ENCODE data around the gene SEMA7A.

The SEMA7A gene

DNA sequence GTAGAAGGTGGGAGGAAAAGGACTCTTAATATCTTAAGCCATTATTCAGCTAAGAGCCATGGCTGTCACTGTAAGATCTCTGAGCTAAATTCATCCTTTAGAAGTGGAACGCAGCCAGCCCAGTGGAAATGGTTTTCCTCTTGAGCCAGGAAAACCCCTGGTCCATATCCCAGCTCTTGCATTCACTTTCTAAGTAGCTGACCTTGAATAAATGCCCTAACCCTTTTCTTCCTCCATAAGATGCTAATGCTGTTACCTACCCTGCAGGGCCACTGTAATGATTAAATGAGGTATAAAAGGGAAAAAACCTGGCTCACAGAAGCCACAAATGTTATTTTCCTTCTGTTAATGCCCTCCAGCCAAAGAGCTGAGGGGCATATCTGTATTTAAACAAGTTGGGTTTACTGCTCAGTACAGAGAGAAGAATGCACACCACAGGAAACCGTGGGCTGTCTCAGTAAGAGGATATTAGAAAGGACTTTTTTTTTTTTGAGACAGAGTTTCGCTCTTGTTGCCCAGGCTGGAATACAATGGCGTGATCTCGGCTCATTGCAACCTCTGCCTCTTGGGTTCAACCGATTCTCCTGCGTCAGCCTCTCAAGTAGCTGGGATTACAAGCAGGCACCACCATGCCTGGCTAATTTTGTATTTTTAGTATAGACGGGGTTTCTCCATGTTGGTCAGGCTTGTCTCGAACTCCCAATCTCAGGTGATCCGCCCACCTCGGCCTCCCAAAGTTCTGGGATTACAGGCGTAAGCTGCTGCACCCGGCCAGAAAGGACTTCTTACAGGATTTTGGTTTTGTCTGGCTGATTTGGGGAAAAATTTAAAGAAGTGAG is 20.4 kb upstream of the SEMA7A start:
- DNase-seq (ENCODE audit: low read depth in 2 of 2, low spot score in 1 of 2): no peak

DNA sequence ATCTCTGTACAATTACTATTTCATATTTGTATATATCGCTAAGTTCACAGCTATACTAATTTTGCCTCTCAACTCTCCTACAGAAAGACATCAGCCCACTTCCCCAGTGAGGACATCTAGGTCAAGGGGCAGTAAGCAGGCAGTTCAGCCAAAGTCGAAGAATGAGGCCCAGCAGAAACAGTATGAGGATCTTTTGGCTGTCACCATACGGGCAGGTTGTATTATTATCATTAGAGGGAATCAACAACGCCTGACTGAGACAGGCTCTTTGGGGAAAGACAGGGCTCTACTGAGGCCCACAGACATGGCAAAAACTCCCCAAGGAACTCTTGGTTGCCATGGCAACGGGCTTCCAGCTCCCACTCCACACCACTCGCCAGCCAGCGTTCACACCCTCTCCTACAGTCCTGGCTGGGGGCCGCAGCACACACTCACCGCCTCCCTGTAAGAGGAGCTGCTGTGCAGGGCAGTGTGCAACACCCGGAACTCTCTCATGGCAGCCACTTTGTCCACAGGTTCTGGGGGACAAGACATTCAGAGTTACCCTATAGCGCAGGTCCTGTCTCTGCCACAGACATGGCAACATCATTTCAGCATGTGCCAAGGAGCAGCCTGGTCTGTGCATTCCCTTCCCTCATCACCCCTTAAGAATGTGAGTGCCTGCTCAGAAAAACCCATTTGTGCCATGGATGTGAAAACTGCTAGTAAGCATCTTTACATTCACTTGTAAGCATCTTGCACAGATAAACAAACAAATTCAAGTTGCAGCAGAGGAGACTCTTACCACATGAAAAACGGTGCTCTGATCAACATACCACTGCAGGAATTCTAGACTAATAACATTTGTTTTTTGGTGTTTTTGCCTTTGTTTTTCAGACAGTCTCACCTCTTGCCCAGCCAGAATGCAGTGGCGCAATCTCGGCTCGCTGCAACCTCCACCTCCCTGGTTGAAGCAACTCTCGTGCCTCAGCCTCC is 18.4 kb upstream of the SEMA7A start:
- no peak for DNase-seq (ENCODE audit: low read depth in 2 of 2, low spot score in 1 of 2)

GRCh38 chr15:74451322-74451721 is 17.6 kb upstream of the SEMA7A start:
- no peak for DNase-seq (ENCODE audit: low read depth in 2 of 2, low spot score in 1 of 2)

- DNase-seq (ENCODE audit: low read depth in 2 of 2, low spot score in 1 of 2): no peak
Measured at GRCh38 chr15:74449643-74450205, 16.0 kb upstream of the SEMA7A start.

DNA sequence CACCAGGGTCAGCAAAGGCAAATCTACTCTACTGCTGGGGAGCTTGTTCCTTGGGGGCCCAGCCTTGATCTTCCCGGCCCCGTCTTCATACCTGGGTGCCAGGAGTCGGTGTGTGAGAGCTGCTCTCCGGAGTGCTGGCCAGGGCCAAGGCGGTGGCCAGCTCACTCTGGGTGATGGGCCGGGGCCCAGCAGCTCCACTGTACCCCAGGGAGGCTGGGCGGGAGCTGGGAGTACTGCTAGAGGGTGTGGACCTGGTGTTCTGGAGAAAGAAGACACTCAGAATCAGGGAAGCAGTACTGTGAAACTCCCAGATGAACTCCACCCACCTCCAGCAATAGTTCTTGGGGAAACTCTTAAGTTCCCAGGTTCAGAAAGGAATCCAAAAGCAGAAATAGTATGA is 15.3 kb upstream of the SEMA7A start:
- no peak for DNase-seq (ENCODE audit: low read depth in 2 of 2, low spot score in 1 of 2)

DNA sequence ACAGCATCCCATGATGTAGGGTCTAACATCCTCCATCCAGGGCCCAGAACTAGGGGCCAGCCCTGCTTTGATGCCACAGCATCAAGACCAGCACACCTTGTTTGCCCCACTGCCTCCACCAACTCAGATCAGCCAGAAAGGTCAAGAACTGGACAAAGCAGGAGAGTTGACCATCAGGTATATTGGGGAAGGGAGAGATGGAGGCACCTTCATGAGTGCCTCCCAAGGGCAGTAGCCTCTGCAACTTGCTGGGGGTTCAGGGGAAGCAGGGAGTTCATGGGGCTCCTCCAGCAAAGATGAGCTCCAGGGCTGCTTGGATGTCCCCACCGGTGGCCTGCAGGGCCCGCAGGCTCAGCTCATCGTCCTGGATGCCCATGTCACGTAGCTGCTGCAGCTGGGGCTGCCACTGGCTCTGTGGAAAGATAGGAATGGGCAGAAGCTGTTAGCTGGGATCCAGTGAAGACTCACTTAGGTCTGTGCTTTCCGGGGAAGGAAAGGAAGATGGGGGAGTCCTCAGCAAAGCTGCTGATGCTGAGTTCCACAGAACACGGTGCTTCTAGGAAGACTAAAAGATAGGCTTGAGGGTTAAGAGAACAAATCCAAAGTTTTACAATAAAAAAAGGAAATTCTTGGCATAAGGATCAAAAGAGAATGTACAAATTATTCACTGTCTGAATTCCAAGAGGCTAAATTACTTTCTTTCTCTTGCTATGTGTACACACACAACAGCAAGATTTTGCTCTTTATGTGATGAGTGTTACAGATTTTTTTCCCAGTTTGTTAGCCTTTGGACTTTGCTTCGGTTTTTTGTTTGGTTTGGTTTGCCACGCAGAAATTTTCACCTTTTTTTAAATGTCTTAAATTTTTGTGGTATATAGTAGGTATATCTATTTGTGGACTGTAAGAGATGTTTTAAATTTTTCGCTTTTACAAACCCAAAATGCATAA is 12.3 kb upstream of the SEMA7A start:
- no peak for DNase-seq (ENCODE audit: low read depth in 2 of 2, low spot score in 1 of 2)

- no peak for DNase-seq (ENCODE audit: low read depth in 2 of 2, low spot score in 1 of 2)
Measured at GRCh38 chr15:74444106-74445062, 10.6 kb upstream of the SEMA7A start.

- no peak for DNase-seq (ENCODE audit: low read depth in 2 of 2, low spot score in 1 of 2)
Measured at GRCh38 chr15:74443100-74443909, 9.5 kb upstream of the SEMA7A start.

DNA sequence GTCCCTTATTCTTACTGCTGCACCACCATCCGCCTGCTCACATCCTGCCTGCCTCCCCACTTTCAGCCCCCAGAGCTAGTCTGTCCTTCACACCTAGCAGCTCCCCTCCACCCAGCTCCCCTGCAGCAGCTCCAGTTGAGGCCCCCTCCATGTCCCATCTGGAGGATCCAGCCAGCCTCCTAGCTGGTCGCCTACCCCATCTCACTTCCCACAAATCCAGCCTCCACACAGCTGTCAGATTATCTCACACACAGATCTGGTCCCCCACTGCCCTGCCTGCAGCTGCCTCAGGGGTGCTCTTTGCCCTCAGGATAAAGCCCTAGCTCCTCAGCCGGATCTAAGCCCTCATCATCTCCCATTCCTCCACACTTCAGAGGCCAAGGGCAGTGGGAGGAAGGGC is 8.8 kb upstream of the SEMA7A start:
- no peak for DNase-seq (ENCODE audit: low read depth in 2 of 2, low spot score in 1 of 2)

DNA sequence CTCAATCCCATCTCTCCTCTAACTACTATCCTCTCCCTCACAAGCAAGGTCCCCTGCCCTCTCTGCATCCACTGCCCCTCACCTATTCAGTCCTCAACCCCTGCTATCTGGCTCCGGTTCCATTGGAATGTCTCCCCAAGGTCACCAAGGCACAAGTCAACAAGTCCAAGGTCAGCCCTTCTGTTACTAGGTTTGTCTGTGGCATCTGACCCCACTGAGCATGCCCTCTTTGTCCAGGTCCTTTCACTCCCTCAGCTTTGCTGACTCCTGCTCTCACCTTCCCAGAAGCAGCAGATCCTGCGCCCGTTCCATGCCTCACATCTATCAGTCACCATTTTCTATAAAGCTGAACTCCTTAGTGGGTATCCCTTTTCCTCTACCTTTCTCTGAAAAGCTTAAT is 8.3 kb upstream of the SEMA7A start:
- DNase-seq (ENCODE audit: low read depth in 2 of 2, low spot score in 1 of 2): no peak

DNA sequence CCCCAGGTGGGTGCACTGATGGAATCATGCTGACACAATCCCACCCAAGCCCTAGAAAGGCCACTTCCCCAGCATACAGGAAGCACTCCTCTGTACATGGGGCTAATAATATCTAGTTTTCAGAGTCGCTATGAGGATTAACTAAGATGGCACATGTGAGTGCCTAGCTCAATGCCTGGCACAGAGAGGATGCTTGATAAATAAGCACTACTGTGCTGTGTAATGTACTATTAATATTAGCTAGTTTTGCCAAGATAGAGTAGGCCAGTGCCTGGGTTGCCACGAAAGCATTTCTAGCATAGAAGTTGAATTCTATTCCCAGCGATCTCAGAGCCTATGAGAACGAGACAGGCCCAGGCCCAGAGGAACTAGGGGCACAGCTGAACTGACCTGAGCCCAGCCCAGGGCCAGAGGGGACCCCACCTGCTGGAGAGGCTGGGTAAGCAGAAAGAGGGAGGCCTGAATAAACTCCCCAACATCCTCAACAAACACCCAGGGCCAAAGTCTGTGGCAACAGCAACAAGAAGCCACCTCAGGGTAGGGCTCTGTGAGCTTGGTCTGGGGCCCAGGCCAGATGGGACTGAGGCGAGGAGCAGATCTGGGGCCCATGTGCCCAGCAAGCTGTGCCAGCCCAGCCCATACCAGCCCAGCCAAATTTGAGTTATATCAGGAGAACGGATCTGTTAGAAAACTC is 7.6 kb upstream of the SEMA7A start:
- no peak for DNase-seq (ENCODE audit: low read depth in 2 of 2, low spot score in 1 of 2)

- peak; percentile 48 to 62 for DNase-seq (ENCODE audit: low read depth in 2 of 2, low spot score in 1 of 2)
Measured at GRCh38 chr15:74438721-74439316, 5.1 kb upstream of the SEMA7A start.

DNA sequence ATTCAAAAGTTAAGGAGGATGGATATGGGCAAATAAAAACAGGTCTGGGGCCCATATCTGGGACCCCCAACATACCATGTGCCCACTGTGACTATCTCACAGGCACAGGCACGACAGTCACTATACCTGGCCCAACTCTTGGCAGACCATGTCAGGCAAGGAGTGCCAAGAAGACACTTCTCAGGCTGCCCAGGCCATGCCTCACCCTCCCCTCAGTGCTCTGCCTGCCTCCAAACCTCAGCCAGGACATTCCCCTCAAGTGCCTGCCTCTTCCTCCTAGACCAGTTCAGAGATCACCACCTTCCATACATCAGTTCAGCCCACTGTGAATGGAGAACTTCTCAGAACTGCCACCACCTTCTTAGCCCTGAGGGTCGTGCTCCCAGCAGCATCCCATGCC is 4.4 kb upstream of the SEMA7A start:
- DNase-seq (ENCODE audit: low read depth in 2 of 2, low spot score in 1 of 2): no peak

GRCh38 chr15:74434263-74435136 is 742 bp upstream of the SEMA7A start:
- DNase-seq (ENCODE audit: low read depth in 2 of 2, low spot score in 1 of 2): no peak

GRCh38 chr15:74432968-74433591 is 678 bp downstream of the SEMA7A start:
- DNase-seq (ENCODE audit: low read depth in 2 of 2, low spot score in 1 of 2): no peak

GRCh38 chr15:74432271-74432967 is 1.3 kb downstream of the SEMA7A start:
- DNase-seq (ENCODE audit: low read depth in 2 of 2, low spot score in 1 of 2): no peak

All from stimulated activated CD8-positive, alpha-beta memory T cell treated with anti-CD3 and anti-CD28 coated beads, Interleukin-4, amount 100 ng/mL, for 1 hour (primary cell).